Caco-2 (cell line): ENCODE data around the gene HAUS2. TPM values are rescaled to one million over a fixed set of nuclear protein-coding genes. Genes with fewer than 3 reads are reported as not detected.
A peak's percentile ranks its signal among the peaks of the same experiment; 100 is the strongest.

Experiments used
- BruUV-seq: library from RNA; stranded (reverse); fragments of 400-500 nt; replicated peaks from 2 replicates; lab custom pipeline; 2021; lab: Mats Ljungman, UMichigan
- CTCF ChIA-PET: fragments of 300-600 bp; sonication (Branson Sonifier 250); formaldehyde crosslinking; loops from one replicate; lab custom pipeline; 2022; ENCODE audit warnings: antibody characterized with exemption; lab: Charles Lee
- POLR2A ChIA-PET: fragments of 300-600 bp; sonication (Branson Sonifier 250); formaldehyde crosslinking; loops from one replicate; lab custom pipeline; 2022; ENCODE audit warnings: antibody characterized with exemption; lab: Charles Lee
- DNase-seq, 2 experiments: peaks; one replicate each; pipeline versions ENCODE4 v3.0.0 to v3.0.0-alpha.2; 2020 to 2022
- H3K27me3 ChIP-seq: replicated peaks from 2 replicates; pipeline ENCODE4 v1.6.0; 2011; ENCODE audit warnings: low read length; ENCODE audit not compliant: control insufficient read depth, insufficient read depth
- H3K36me3 ChIP-seq: 2 replicates; pipeline ENCODE4 v1.5.1; 2011; ENCODE audit warnings: low read length; ENCODE audit not compliant: control insufficient read depth, insufficient read depth
- H3K4me1 ChIP-seq: fragments of 250-450 bp; sonication (Bioruptor Pico); 2 replicates; pipeline ENCODE4 v1.5.1; 2020; ENCODE audit warnings: mild to moderate bottlenecking
- H3K4me3 ChIP-seq: 2 replicates; pipeline ENCODE4 v1.5.1; 2011; ENCODE audit warnings: low read depth, mild to moderate bottlenecking, control low read depth, low read length
- H3K9me3 ChIP-seq: fragments of 250-450 bp; sonication (Bioruptor Pico); 2 replicates; pipeline ENCODE4 v1.5.1; 2020; ENCODE audit warnings: mild to moderate bottlenecking, moderate library complexity
- H3K27ac Mint-ChIP-seq: one replicate; pipeline ENCODE4 v1.8.0; 2022; ENCODE audit warnings: mixed read lengths; ENCODE audit not compliant: unreplicated experiment
- H3K27me3 Mint-ChIP-seq: one replicate; pipeline ENCODE4 v1.8.0; 2022; ENCODE audit warnings: mixed read lengths; ENCODE audit not compliant: insufficient read depth, unreplicated experiment
- H3K36me3 Mint-ChIP-seq: one replicate; pipeline ENCODE4 v1.8.0; 2022; ENCODE audit warnings: mild to moderate bottlenecking, mixed read lengths; ENCODE audit not compliant: insufficient read depth, unreplicated experiment
- H3K4me1 Mint-ChIP-seq: one replicate; pipeline ENCODE4 v1.8.0; 2022; ENCODE audit warnings: low read depth, mixed read lengths; ENCODE audit not compliant: unreplicated experiment
- H3K4me3 Mint-ChIP-seq: one replicate; pipeline ENCODE4 v1.8.0; 2022; ENCODE audit warnings: mild to moderate bottlenecking, moderate library complexity, mixed read lengths; ENCODE audit not compliant: unreplicated experiment
- H3K9me3 Mint-ChIP-seq: one replicate; pipeline ENCODE4 v1.8.0; 2022; ENCODE audit warnings: mixed read lengths; ENCODE audit not compliant: unreplicated experiment
- intact Hi-C: fragments of 100-400 bp; cut with micrococcal nuclease; formaldehyde crosslinking; loops from one replicate; pipeline ENCODE4 v1.10.0; 2022; ENCODE audit not compliant: unreplicated experiment
- total RNA-seq: library from RNA; stranded (reverse); gene quantifications from 2 replicates; pipeline ENCODE4 v1.2.3, GENCODE V29; 2022
- TF ChIP-seq, protein P1 (sequence below), 2 experiments: fragments of 200-600 bp in 1 of 2; IDR thresholded peaks; 1 replicate in 1 of 2; 2 replicates in 1 of 2; pipeline versions ENCODE4 v1.5.1 to v1.8.0; 2011 to 2022; ENCODE audit warnings: antibody characterized with exemption in 1 of 2, control low read depth in 1 of 2, inconsistent platforms in 1 of 2, low read depth in 1 of 2, low read length in 1 of 2, mild to moderate bottlenecking in 1 of 2, moderate library complexity in 1 of 2; ENCODE audit not compliant: insufficient read depth in 1 of 2, severe bottlenecking in 1 of 2, unreplicated experiment in 1 of 2

Gene HAUS2
- total RNA-seq, 1 experiment from 2014 or later: 35.7 TPM

DNA sequence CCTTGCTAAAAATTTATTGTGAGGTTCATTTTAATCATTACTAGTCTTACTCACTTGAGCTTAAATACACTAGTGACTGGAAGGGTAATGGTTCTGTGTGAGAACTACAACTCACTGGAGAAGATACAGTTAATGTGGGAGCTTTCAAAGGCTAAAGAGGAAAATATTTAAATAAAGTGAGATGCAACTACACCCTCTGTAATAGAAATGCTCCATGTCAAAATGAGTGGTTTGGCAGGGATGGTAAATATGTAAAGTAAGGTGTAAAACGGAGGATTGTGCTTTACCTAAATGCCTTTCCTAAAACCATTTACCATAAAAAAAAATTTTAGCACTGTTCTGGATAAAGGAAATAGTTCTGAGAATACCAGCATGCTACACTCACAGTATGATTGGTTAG lies 15.4 kb upstream of the HAUS2 start:
- DNase-seq: no peak
- H3K4me1 ChIP-seq: no peaks in the 10 kb centered on the region
- CTCF ChIA-PET: no interaction called here
- H3K36me3 Mint-ChIP-seq: peaks cover 45% of the 10 kb centered on the region
- H3K9me3 Mint-ChIP-seq: no peaks in the 10 kb centered on the region
- no peak overlapping the region for H3K27ac Mint-ChIP-seq
- no peaks in the 10 kb centered on the region for H3K9me3 ChIP-seq
- intact Hi-C loops: no loop called here
- no peaks in the 10 kb centered on the region for H3K27me3 Mint-ChIP-seq
- H3K27me3 ChIP-seq: no peaks in the 10 kb centered on the region
- H3K4me3 Mint-ChIP-seq: no peak overlapping the region
- no peaks in the 10 kb centered on the region; the same call in 1 of the 2 replicates for H3K36me3 ChIP-seq
- TF ChIP-seq, protein P1, sequence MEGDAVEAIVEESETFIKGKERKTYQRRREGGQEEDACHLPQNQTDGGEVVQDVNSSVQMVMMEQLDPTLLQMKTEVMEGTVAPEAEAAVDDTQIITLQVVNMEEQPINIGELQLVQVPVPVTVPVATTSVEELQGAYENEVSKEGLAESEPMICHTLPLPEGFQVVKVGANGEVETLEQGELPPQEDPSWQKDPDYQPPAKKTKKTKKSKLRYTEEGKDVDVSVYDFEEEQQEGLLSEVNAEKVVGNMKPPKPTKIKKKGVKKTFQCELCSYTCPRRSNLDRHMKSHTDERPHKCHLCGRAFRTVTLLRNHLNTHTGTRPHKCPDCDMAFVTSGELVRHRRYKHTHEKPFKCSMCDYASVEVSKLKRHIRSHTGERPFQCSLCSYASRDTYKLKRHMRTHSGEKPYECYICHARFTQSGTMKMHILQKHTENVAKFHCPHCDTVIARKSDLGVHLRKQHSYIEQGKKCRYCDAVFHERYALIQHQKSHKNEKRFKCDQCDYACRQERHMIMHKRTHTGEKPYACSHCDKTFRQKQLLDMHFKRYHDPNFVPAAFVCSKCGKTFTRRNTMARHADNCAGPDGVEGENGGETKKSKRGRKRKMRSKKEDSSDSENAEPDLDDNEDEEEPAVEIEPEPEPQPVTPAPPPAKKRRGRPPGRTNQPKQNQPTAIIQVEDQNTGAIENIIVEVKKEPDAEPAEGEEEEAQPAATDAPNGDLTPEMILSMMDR (IDR thresholded peaks at IDR 0.05; ENCODE audit: insufficient read depth in 1 of 2, low read depth in 1 of 2, low read length in 1 of 2, severe bottlenecking in 1 of 2, unreplicated experiment in 1 of 2): no peak
- no peak overlapping the region for H3K4me3 ChIP-seq
- no TSS peak for BruUV-seq
- no peaks in the 10 kb centered on the region for H3K4me1 Mint-ChIP-seq
- POLR2A ChIA-PET: no interaction called here

- Histone ChIP-seq H3K9me3 (no peaks in the 10 kb centered on the region), H3K4me1 (no peaks in the 10 kb centered on the region), H3K36me3 (peaks cover 2% of the 10 kb centered on the region; the same call in 1 of the 2 replicates), H3K27me3 (no peaks in the 10 kb centered on the region), H3K4me3 (no peak overlapping the region)
- POLR2A ChIA-PET: no interaction called here
- TF ChIP-seq, protein P1 (IDR thresholded peaks at IDR 0.05; ENCODE audit: insufficient read depth in 1 of 2, low read depth in 1 of 2, low read length in 1 of 2, severe bottlenecking in 1 of 2, unreplicated experiment in 1 of 2): no peak
- Mint-ChIP-seq H3K27ac (no peak overlapping the region), H3K36me3 (peaks cover 52% of the 10 kb centered on the region), H3K4me3 (no peak overlapping the region), H3K4me1 (peaks cover 28% of the 10 kb centered on the region), H3K27me3 (no peaks in the 10 kb centered on the region), H3K9me3 (no peaks in the 10 kb centered on the region)
- CTCF ChIA-PET: no interaction called here
- intact Hi-C loops: no loop called here
- DNase-seq: no peak
- no TSS peak for BruUV-seq
Measured at GRCh38 chr15:42544853-42545629, 3.6 kb upstream of the HAUS2 start.

DNA sequence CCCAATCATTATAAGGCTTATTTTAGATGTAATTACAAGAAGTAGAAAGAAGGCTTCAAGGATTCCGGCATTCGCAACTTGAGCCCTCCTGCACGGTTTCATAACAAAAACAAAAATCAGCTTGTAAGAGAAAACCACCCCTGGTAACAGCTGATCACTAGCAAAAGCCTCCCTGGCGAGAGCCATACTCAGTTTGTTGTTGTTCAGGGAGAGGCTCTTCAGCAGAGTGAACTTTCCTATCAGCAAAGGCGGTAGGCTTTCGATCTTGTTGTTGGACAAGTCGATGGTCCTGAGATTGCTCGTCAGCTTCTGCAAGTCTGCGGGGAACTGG lies 755 bp upstream of the HAUS2 start:
- Histone ChIP-seq H3K9me3 (no peaks in the 10 kb centered on the region), H3K36me3 (peaks cover 2% of the 10 kb centered on the region; the same call in 1 of the 2 replicates), H3K4me3 (peak overlapping the region; percentile 97), H3K4me1 (no peaks in the 10 kb centered on the region), H3K27me3 (no peaks in the 10 kb centered on the region)
- peak overlapping the region; percentile 96 for H3K4me3 Mint-ChIP-seq
- no peaks in the 10 kb centered on the region for H3K27me3 Mint-ChIP-seq
- no peak for DNase-seq
- ChIA-PET POLR2A (interaction anchor here (0.5 to 1.6 kb wide), 6 partner anchors 27 to 279 kb away, joined by 3 to 8 read pairs (median 3); partner anchors contain the start of gene STARD9), CTCF (interaction anchor here (1.1 kb wide), 1 partner anchor 44 kb away, joined by 4 read pairs; no protein-coding TSS in a partner anchor)
- peaks cover 48% of the 10 kb centered on the region for H3K36me3 Mint-ChIP-seq
- intact Hi-C loops: loop anchor here (1.0 to 2.0 kb wide), 2 partner anchors 27 to 53 kb away; partner anchors contain the start of genes SNAP23 and STARD9
- H3K9me3 Mint-ChIP-seq: no peaks in the 10 kb centered on the region
- TF ChIP-seq, protein P1 (IDR thresholded peaks at IDR 0.05; ENCODE audit: insufficient read depth in 1 of 2, low read depth in 1 of 2, low read length in 1 of 2, severe bottlenecking in 1 of 2, unreplicated experiment in 1 of 2): no peak
- peak overlapping the region; percentile 99 for H3K27ac Mint-ChIP-seq
- BruUV-seq: TSS peak; percentile 54
- peaks cover 28% of the 10 kb centered on the region for H3K4me1 Mint-ChIP-seq
